HG02852 (cell line): ENCODE results near the gene CEP295NL.
"Not testable (repeated sequence)": the region's sequence is repeated elsewhere in the genome, so short reads cannot be mapped to it uniquely, and the experiment has no call there.

Experiments used
- ATAC-seq: cut with Tn5 transposase; IDR thresholded peaks from one replicate; pipeline ENCODE4 v1.9.1; 2021; ENCODE audit warnings: mild to moderate bottlenecking, moderate library complexity; ENCODE audit not compliant: unreplicated experiment

CEP295NL gene

DNA sequence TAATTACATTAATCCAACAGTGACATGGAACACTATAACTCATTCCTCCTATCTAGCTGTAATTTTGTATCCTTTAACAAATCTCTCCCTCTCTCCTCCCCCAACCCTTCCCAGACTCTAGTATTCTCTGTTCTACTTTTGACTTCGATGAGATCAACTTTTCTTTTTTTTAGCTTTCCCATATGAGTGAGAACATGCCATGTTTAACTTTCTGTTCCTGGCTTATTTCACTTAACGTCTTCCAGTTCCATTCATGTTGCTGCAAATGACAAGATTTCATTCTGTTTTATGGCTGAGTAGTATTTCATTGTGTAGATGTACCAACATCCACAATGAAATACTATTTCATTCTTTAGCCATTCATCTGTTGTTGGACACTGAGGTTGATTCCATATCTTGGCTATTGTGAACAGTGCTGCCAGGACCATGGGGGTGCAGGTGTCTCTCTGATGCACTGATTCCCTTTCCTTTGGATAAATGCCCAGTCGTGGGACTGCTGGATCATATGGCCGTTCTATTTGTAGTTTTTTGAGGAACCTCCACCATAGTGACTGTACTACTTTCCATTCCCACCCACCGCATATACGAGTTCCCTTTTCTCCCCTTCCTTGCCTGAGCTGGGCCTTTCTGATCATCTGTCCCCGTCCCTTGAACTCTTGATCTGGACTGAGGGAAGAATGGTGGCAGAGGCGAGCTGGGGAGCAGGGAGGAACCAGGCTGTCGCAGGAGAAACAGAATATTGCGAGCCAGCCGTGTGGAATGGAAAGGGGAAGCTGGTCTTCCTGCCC lies 7.7 kb upstream of the CEP295NL start:
- ATAC-seq = no peak

DNA sequence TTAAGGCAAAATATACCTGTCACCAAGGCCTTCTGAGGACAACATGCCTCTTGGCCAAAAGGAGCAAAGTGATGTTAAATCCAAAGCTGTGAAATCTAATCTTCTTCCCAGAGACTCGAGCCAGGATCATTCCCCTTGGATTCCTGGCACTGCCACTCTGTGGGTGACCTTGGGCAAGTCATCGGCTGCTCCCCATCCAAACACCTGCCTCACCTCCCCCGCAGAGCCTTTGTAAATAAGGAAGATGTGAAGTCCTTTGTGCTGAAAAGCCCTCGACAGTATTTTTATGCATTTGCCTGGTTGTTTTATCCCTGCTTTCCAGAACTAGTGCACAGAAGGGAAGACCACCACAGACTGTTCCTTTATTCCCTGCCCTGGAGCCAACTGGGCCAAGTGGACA lies 5.4 kb upstream of the CEP295NL start:
- ATAC-seq = no peak

DNA sequence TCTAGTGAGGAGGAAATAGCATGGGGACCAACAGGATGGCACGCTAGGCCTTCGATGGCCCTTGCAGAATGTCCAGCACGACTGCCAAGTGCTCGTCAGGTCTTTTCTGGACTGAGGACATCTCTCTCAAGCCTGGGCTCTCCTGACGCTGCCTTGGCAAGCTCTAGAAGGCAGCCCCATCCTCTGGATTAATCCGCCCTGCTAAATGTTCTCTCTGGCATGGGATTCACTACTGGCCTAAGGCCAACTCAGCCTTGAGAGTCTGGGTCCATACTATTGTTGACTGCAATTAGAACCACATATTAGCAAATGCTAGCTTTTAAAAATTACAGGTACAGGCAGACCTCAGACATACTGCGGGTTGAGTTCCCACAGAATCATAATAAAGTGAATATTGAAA lies 2.5 kb upstream of the CEP295NL start:
- no peak for ATAC-seq

- no peak for ATAC-seq
These were observed 2.1 kb upstream of the CEP295NL start for GRCh38 chr17:78905116-78905515.

DNA sequence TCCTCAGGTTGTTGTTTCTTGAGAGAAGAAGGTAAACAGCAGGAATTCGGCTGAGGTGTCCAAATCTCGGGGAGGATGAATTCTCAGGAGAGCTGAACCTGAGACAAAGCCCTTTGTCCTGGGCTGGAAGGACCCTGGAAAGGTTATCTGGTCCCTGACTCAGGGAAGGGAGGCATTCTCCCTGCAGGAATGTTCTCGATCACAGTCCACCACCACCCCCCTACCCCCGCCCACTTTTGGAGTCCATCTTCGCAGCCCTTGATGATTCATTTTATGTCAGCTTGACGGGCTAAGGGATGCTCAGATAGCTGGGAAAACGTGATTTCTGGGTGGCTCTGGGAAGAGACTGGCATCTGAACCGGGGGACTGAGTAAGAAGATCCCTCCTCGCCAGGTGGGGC lies 1.4 kb upstream of the CEP295NL start:
- no peak for ATAC-seq

DNA sequence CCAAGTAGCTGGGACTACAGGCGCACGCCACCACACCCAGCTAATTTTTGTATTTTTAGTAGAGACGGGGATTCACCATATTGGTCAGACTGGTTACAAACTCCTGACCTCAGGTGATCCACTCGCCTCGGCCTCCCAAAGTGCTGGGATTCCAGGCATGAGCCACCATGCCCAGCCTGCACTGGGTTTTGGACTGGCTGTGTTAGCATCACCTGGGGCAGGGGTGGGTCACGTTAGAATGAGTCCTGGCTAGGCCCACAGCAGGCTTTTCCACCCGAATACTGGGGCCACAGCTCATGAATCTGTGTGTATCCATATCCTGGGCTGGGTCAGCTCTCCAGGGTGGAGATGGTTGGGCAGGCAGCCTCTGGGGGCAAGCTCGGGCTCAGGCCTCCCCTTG lies 770 bp downstream of the CEP295NL start:
- ATAC-seq = not testable (repeated sequence)

DNA sequence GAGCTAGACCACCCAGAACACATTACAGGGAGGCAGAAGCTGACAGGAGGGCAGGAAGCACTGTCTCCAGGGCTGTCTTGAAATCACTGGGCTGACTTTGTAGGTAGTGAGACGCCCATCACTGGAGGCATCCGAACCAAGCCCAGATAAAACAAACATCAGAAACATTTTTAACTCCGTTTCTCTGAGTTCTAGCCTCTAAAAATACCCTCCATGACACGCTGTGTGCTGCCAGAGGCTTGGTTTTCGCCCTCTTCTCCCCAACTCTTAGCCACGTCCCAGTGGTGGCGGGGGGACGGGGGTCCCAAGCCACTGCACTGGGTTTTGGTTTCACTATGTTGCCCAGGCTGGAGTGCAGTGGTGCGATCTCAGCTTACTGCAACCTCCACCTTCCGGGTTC lies 1.2 kb downstream of the CEP295NL start:
- no peak for ATAC-seq

DNA sequence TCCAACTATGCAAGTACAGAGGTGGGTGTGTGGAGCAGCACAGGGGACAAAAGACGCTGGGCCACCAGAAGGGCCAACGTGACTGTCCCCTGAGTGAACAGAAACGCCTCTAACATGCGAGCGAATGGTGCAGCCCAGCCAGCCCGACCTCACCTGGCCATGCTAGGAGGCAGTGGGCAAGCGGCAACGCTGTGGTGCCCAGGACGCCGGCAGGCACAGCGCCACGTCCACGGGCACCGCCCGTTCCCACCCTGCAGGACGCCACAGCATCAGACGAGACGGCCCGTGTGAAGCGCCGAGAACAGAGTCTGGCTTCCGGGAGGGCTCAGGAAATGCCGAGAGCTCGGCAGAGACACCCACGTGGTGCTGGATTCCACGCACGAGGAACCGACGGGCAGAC lies 2.2 kb downstream of the CEP295NL start:
- no peak for ATAC-seq

- ATAC-seq = no peak
These were observed 3.4 kb downstream of the CEP295NL start for GRCh38 chr17:78899361-78900260.

DNA sequence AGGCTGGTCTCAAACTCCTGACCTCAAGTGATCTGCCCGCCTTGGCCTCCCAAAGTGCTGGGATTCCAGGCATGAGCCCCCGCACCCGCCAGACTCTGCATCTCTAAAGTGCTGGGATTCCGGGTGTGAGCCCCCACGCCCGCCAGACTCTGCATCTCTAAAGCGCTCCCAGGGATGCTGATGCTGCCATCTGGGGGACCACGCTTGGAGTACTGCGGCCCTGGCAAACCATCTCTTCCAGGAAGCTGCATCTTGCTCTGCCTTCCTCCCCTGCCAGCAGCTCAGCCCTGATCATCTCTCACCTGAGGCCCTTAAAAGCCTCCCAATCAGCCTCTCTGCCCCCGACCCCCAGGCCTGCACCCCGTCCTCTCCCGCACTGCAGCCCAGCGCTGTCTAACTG lies 4.1 kb downstream of the CEP295NL start:
- ATAC-seq = no peak

DNA sequence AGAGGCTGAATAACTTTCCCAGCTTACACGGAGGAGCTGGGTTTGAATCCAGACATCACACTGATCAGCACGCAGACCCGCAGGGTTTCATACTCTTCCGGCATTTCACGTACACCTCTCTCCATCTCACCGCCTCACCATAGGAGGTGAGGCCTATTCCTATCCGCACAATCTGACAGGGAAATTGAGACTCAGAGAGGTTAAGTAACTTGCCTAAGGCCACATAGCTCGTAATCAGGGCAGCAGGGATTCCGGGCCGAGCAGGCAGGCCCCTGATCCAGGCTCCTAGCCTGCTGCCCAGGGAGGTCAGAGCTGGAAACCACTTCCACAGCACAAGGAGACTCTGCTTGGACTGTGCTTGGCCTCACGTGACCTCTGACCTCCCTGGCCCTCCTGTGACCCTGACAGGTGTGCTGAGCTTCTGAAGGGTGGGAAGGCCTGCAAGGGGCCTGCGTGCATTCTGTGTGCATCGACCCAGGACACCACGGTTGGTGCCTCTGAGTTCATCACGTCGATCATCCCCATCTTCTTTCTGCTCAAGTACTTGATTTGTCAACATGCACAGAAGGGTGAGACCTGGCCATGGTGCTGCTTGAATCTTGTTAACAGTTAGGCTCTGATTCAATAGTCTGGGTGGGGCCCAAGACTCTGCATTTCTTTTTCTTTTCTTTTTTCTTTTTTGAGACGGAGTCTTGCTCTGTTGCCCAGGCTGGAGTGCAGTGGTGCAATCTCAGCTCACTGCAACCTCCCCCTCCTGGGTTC lies 4.7 kb downstream of the CEP295NL start:
- no peak for ATAC-seq

DNA sequence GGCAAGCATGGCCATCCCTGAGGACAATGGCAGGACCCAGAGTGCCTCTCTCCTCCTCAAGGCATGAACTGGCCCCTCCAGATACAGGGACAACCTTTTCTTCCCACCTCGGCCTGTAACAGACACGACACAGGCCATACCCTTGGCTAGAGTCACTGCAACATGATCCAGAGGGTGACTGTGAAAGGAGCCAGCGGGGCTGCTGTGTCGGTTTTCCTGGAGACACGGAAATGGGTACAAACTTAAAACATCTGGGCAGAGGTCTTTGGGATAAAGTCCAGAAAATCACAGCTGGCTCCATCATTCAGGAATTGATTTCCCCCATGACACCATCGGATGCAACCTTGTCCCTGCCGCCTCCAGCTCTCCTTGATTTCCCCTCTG lies 5.3 kb downstream of the CEP295NL start:
- ATAC-seq = no peak

GRCh38 chr17:78896834-78897663 lies 6.0 kb downstream of the CEP295NL start:
- ATAC-seq = no peak

DNA sequence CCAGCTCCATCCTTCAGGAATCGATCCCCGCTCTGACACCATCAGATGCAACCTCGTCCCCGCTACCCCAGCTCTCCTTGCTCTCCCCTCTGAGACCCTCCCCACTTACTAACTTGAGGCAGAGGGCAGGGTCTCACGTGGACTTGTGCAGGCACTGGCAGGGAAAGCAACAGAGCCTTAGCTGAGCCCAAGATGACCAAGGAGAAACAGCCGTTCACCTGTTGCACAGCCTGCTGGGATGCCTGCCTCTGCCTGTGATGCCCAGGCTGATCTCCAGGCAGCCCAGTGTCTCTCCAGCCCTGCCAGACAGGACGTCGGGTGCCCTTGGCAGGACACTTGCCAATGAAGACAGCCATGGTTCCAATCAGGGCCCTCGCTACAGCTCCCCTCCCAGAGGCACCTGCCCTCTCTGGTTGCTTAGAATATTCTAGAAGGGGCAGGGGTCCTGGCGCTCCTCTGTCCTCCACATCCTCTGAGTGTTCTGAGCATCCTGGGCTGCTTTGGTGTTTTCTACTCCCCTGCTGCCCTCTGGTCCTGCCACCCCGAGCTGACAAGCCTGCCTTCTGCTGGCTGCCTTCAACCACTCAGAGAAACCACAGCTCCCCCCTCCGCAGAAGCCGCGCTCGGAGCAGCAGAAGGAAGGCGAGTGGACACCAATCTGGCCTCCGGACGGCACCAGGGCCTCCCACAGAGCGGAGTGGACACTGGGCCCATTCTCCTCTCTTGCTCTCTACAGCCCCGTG lies 6.7 kb downstream of the CEP295NL start:
- ATAC-seq = no peak

- ATAC-seq = no peak
These were observed 7.7 kb downstream of the CEP295NL start for GRCh38 chr17:78895322-78895721.

GRCh38 chr17:78893684-78894083 lies 9.3 kb downstream of the CEP295NL start:
- no peak for ATAC-seq

DNA sequence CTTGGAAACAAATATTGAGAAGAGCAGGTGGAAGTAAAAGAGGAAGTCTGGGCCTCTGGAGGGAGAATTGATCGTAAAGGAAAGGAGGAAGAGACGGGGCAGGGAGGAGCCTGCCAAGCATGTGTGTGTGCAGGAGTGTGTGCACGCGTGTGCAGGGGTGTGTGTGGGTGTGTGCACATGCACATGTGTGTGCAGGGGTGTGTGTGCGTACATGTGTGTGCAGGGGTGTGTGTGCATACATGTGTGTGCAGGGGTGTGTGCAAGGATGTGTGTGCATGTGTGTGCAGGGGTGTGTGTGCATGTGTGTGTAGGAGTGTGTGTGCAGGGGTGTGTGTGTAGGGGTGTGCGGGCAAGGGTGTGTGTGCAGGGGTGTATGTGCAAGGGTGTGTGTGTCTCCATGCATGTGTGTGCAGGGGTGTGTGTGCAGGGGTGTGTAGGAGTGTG lies 10.0 kb downstream of the CEP295NL start:
- no peak for ATAC-seq

- ATAC-seq = no peak
These were observed 10.5 kb downstream of the CEP295NL start for GRCh38 chr17:78892520-78892919.

DNA sequence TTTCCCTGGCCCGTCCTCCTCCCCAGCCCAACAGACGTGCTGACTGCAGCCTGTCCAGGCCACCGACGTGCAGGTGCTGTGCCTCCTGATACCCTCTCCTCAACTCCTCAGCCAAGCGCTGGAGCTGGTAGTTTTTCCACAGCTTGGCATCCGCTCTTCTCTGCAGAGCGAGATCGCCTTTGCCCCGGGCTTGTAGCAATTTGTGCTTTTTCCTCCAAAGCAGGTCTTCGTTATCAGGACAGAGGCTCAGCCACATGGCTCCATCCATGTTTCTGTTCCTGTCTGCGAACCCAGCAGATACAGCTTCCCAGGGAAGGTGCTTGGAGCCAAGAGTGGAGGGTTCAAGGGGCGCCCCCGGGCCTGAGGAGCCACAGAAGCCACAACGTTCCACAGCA lies 10.9 kb downstream of the CEP295NL start:
- no peak for ATAC-seq
